ENCODE data around the gene VEGFC. TPM values are rescaled to one million over a fixed set of nuclear protein-coding genes. Genes with fewer than 3 reads are reported as not detected.

VEGFC gene
- total and polyA plus RNA-seq, 2 donors (not counting 1 experiment from before 2014, with no cell fraction given) = not detected

GRCh38 chr4:176800891-176801534 lies 8.3 kb upstream of the VEGFC start:
- ChIA-PET CTCF (no interaction called here), POLR2A (no interaction called here)
- Histone ChIP-seq H2AFZ (ENCODE audit: insufficient read depth, low read depth, low read length, poor library complexity, severe bottlenecking) (no peak overlapping the region), H3K27me3 (replicated peaks in 1 of 4; ENCODE audit: control extremely low read depth in 1 of 4, control insufficient read depth in 3 of 4, insufficient read depth in 4 of 4, low read length in 3 of 4) (no peaks in the 10 kb centered on the region), H3K27ac (ENCODE audit: low read length in 2 of 2) (no peak overlapping the region), H3K4me2 (replicated peaks; ENCODE audit: low read depth, low read length, poor library complexity, severe bottlenecking) (no peak overlapping the region), H3K36me3 (replicated peaks in 1 of 2; ENCODE audit: control extremely low read depth in 1 of 2, control insufficient read depth in 1 of 2, extremely low read depth in 1 of 2, insufficient read depth in 2 of 2, low read length in 1 of 2) (no peaks in the 10 kb centered on the region), H3K4me1 (ENCODE audit: control insufficient read depth in 2 of 2, insufficient read depth in 2 of 2, low read length in 2 of 2) (no peaks in the 10 kb centered on the region), H3K4me3 (ENCODE audit: control extremely low read depth in 1 of 5, extremely low read depth in 1 of 5, insufficient read depth in 1 of 5, low read depth in 2 of 5, low read length in 4 of 5) (no peak overlapping the region), H3K9me3 (ENCODE audit: control extremely low read depth in 1 of 3, control insufficient read depth in 2 of 3, insufficient read depth in 1 of 3, low read length in 2 of 3) (peaks cover 0 to 1% (median 0%) of the 10 kb centered on the region in 3 donors), H4K20me1 (ENCODE audit: control insufficient read depth, insufficient read depth, low read length, poor library complexity, severe bottlenecking) (no peaks in the 10 kb centered on the region), H3K79me2 (ENCODE audit: control insufficient read depth, insufficient read depth, low read length) (no peaks in the 10 kb centered on the region), H3K9ac (ENCODE audit: low read length) (no peak overlapping the region)
- peaks cover 3% of the 10 kb centered on the region for H3K27me3 Mint-ChIP-seq
- no peak for DNase-seq
- H3K9me3 Mint-ChIP-seq (ENCODE audit: insufficient read depth) = no peaks in the 10 kb centered on the region
- no peaks in the 10 kb centered on the region for H3K4me1 Mint-ChIP-seq
- intact Hi-C loops (cut with micrococcal nuclease) = no loop called here
- H3K27ac Mint-ChIP-seq = no peak overlapping the region
- WGBS (ENCODE audit: insufficient coverage) = 0% methylated on average over 1 of the region's 2 CpGs
- ATAC-seq (ENCODE audit: low read depth) = no peak
- H3K4me3 Mint-ChIP-seq = no peak overlapping the region
- TF ChIP-seq EZH2 (IDR thresholded peaks at IDR 0.05; ENCODE audit: borderline replicate concordance, insufficient read depth, low read depth, low read length, poor library complexity, severe bottlenecking) = no peak
- no peak for TF ChIP-seq CTCF (IDR thresholded peaks at IDR 0.05)

GRCh38 chr4:176799653-176800052 lies 6.9 kb upstream of the VEGFC start:
- no peak overlapping the region for H3K27ac ChIP-seq (ENCODE audit: low read length in 2 of 2)
- H3K4me1 ChIP-seq (ENCODE audit: control insufficient read depth in 2 of 2, insufficient read depth in 2 of 2, low read length in 2 of 2) = no peaks in the 10 kb centered on the region
- no peak overlapping the region for H2AFZ ChIP-seq (ENCODE audit: insufficient read depth, low read depth, low read length, poor library complexity, severe bottlenecking)
- no peaks in the 10 kb centered on the region for H3K79me2 ChIP-seq (ENCODE audit: control insufficient read depth, insufficient read depth, low read length)
- ATAC-seq (ENCODE audit: low read depth) (no peak), DNase-seq (no peak)
- no peak overlapping the region for H3K4me3 ChIP-seq (ENCODE audit: control extremely low read depth in 1 of 5, extremely low read depth in 1 of 5, insufficient read depth in 1 of 5, low read depth in 2 of 5, low read length in 4 of 5)
- H3K9ac ChIP-seq (ENCODE audit: low read length) = no peak overlapping the region
- ChIA-PET POLR2A (no interaction called here), CTCF (no interaction called here)
- H3K27me3 ChIP-seq (replicated peaks in 1 of 4; ENCODE audit: control extremely low read depth in 1 of 4, control insufficient read depth in 3 of 4, insufficient read depth in 4 of 4, low read length in 3 of 4) = no peaks in the 10 kb centered on the region
- no peaks in the 10 kb centered on the region for H3K36me3 ChIP-seq (replicated peaks in 1 of 2; ENCODE audit: control extremely low read depth in 1 of 2, control insufficient read depth in 1 of 2, extremely low read depth in 1 of 2, insufficient read depth in 2 of 2, low read length in 1 of 2)
- peaks cover 0 to 1% (median 0%) of the 10 kb centered on the region in 3 donors for H3K9me3 ChIP-seq (ENCODE audit: control extremely low read depth in 1 of 3, control insufficient read depth in 2 of 3, insufficient read depth in 1 of 3, low read length in 2 of 3)
- no peaks in the 10 kb centered on the region for H3K4me1 Mint-ChIP-seq
- WGBS (ENCODE audit: insufficient coverage) = no CpG with 5 or more reads among the region's 2 CpGs
- no peak overlapping the region for H3K4me3 Mint-ChIP-seq
- intact Hi-C loops (cut with micrococcal nuclease) = no loop called here
- H3K4me2 ChIP-seq (replicated peaks; ENCODE audit: low read depth, low read length, poor library complexity, severe bottlenecking) = no peak overlapping the region
- no peak overlapping the region for H3K27ac Mint-ChIP-seq
- no peak for TF ChIP-seq EZH2 (IDR thresholded peaks at IDR 0.05; ENCODE audit: borderline replicate concordance, insufficient read depth, low read depth, low read length, poor library complexity, severe bottlenecking)
- TF ChIP-seq CTCF (IDR thresholded peaks at IDR 0.05) = no peak
- no peaks in the 10 kb centered on the region for H4K20me1 ChIP-seq (ENCODE audit: control insufficient read depth, insufficient read depth, low read length, poor library complexity, severe bottlenecking)
- H3K27me3 Mint-ChIP-seq = peaks cover 12% of the 10 kb centered on the region
- H3K9me3 Mint-ChIP-seq (ENCODE audit: insufficient read depth) = no peaks in the 10 kb centered on the region

Measured in B cell (primary cell).